Activated CD8-positive, alpha-beta T cell treated with anti-CD3 and anti-CD28 coated beads for 36 hours (primary cell): ENCODE results near the gene SZT2. TPM values are rescaled to one million over a fixed set of nuclear protein-coding genes. Genes with fewer than 3 reads are reported as not detected.

Experiments used
- ATAC-seq: fragments of 200-7000 bp; cut with Tn5 transposase; one replicate; pipeline ENCODE4 v1.10.0; 2021; ENCODE audit warnings: mild to moderate bottlenecking, moderate library complexity
- CTCF ChIA-PET: fragments of 350-600 bp; sonication (Branson Sonifier 250); formaldehyde crosslinking; loops from one replicate; lab custom pipeline; 2021; ENCODE audit warnings: antibody characterized with exemption; lab: Charles Lee
- POLR2A ChIA-PET: fragments of 350-600 bp; sonication (Branson Sonifier 250); formaldehyde crosslinking; loops from one replicate; lab custom pipeline; 2021; ENCODE audit warnings: antibody characterized with exemption; lab: Charles Lee
- DNase-seq: peaks from one replicate; pipeline ENCODE4 v3.0.0-alpha.2; 2020
- H3K27ac Mint-ChIP-seq: one replicate; pipeline ENCODE4 v1.8.0; 2021; ENCODE audit warnings: mild to moderate bottlenecking, mixed read lengths
- H3K27me3 Mint-ChIP-seq: one replicate; pipeline ENCODE4 v1.8.0; 2021; ENCODE audit warnings: mixed read lengths
- H3K36me3 Mint-ChIP-seq: one replicate; pipeline ENCODE4 v1.8.0; 2021; ENCODE audit warnings: low read depth, mixed read lengths
- H3K4me1 Mint-ChIP-seq: one replicate; pipeline ENCODE4 v1.8.0; 2021; ENCODE audit warnings: low read depth, mixed read lengths
- H3K4me3 Mint-ChIP-seq: one replicate; pipeline ENCODE4 v1.8.0; 2021; ENCODE audit warnings: mild to moderate bottlenecking, moderate library complexity, mixed read lengths
- H3K9me3 Mint-ChIP-seq: one replicate; pipeline ENCODE4 v1.8.0; 2021; ENCODE audit warnings: mixed read lengths
- intact Hi-C: fragments of 100-400 bp; cut with micrococcal nuclease; formaldehyde crosslinking; loops from one replicate; pipeline ENCODE4 v1.10.0; 2022
- total RNA-seq, 2 experiments: library from RNA; stranded (reverse); gene quantifications; one replicate each; pipeline ENCODE4 v1.2.3, GENCODE V29; 2021
- TF ChIP-seq, protein P1 (sequence below): fragments of 200-600 bp; IDR thresholded peaks from one replicate; pipeline ENCODE4 v1.8.0; 2022; ENCODE audit warnings: antibody characterized with exemption, mild to moderate bottlenecking

SZT2 gene
- total RNA-seq, 2 experiments from 2014 or later, result 30.1 to 33.3 TPM

DNA sequence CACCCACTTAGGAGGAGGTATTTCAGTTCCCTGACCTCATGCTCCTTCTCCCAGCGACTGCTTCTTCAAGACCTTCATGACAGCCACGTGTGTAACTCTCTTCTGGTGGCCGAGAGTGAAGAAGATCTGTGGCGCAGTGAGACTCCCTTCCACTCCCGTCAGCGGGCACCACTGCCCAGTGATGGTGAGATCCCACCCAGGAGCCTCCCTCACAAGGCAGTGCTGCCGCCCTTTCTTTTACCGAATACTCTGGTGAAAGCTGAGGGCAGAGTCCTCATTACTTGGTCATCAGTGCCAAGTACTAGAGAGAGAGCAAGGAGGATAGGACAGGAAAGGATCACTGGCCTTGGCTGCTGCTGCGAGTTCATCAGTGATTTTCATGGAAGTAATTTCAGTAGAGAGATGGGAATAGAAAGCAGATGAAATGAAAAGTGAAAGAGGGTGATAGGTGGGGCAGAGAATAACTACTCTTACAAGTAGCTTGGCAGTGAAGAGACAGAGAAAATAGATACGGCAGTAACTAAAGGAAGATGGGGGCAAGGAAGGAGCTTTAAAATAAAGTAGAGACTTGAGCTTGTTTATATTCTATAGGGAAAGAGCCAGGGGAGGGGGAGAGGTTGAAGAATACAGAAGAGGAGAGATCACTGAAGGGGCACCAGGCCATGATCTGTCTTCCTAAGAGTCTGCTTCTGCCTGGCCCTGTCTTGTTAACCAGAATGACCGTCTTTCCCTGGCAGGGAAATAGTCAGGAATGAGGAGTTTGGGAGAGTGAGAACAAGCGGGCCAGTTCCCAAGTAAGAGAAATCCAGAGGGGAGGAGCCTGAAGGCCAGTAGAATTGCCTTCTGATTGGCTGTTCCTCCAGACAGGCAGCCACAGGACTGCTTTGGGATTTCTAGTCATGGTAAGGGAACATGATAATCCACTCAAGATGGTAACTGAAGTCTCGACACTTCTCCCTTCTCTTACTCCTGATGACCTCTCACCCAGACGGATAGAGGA, 45.7 kb downstream of the SZT2 start:
- Mint-ChIP-seq H3K27me3 (no peaks in the 10 kb centered on the region), H3K36me3 (peaks cover 10% of the 10 kb centered on the region), H3K9me3 (no peaks in the 10 kb centered on the region), H3K4me1 (no peaks in the 10 kb centered on the region), H3K27ac (no peak overlapping the region), H3K4me3 (no peak overlapping the region)
- ChIA-PET CTCF (no interaction called here), POLR2A (interaction anchor here (0.6 to 1.7 kb wide), 3 partner anchors 14 to 1267 kb away, joined by 3 to 6 read pairs (median 3); partner anchors contain the start of gene HYI)
- TF ChIP-seq, protein P1, sequence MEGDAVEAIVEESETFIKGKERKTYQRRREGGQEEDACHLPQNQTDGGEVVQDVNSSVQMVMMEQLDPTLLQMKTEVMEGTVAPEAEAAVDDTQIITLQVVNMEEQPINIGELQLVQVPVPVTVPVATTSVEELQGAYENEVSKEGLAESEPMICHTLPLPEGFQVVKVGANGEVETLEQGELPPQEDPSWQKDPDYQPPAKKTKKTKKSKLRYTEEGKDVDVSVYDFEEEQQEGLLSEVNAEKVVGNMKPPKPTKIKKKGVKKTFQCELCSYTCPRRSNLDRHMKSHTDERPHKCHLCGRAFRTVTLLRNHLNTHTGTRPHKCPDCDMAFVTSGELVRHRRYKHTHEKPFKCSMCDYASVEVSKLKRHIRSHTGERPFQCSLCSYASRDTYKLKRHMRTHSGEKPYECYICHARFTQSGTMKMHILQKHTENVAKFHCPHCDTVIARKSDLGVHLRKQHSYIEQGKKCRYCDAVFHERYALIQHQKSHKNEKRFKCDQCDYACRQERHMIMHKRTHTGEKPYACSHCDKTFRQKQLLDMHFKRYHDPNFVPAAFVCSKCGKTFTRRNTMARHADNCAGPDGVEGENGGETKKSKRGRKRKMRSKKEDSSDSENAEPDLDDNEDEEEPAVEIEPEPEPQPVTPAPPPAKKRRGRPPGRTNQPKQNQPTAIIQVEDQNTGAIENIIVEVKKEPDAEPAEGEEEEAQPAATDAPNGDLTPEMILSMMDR, result no peak
- ATAC-seq, result no peak
- DNase-seq, result no peak
- intact Hi-C loops, result no loop called here

DNA sequence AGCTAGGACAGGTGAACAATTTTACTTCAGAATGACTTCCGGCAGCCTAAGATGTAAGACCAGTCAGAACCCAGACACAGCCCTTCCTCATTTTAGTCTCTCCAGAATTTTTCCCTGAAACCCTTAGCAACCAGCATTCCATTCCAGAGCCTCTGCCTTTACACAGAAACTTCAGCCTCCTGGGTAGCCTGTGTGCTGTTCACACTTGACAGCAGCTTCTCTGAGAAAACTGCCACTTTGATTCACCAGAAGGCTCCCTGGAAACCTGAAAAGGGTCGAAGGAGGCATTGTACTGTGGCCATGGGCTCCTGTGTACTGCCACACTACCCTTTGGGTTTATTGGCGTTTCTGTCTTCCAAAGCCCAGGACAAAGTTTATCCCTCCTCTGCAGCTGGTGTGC, 46.7 kb downstream of the SZT2 start:
- TF ChIP-seq, protein P1, result no peak
- intact Hi-C loops, result no loop called here
- Mint-ChIP-seq H3K36me3 (peaks cover 11% of the 10 kb centered on the region), H3K9me3 (no peaks in the 10 kb centered on the region), H3K4me1 (no peaks in the 10 kb centered on the region), H3K4me3 (no peak overlapping the region), H3K27me3 (no peaks in the 10 kb centered on the region), H3K27ac (no peak overlapping the region)
- DNase-seq, result no peak
- ATAC-seq, result no peak
- CTCF ChIA-PET, result no interaction called here
- POLR2A ChIA-PET, result interaction anchor here (1.4 to 1.7 kb wide), 2 partner anchors 13 to 18 kb away, joined by 3 to 6 read pairs; partner anchors contain the start of gene HYI

DNA sequence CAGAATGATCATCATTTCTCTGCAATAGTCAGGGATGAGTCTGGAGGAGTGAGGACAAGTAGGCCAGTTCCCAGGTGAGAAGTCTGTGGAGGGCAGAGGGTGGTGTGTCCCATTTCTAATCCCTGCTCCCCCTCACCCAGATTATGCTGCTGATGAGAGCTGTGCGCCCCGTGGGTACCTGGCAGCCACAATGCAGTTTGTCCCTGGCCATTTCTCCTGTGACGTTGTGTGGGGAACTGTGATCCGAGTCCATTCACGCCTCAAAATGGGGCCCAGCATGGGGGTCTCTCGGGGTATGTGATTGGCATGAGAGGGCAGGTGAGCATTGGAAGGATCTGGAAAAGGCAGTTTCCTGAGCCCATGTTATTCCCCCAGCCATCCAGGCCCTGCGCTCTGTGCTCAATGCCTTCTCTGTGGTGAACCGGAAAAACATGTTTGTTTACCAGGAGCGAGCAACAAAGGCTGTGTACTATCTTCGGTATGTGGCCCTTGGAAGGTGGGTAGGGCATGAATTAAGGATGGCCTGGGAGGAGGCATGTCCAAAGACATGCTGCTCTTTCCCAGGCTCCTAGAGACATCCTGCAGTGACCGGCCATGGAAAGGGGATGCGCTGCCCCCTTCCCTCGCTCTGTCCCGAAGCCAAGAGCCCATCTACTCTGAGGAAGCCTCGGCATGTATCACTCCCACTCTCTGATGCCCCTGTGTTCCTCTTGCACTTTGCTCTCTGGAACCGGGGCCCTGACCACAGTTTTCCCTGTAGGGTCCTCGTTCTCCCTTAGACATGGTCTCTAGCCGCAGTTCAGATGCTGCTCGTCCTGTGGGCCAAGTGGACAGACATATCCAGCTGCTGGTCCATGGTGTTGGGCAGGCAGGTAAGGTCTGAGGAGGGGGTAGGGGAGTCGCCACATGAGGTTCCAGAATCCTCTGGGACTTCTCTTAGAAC, 47.6 kb downstream of the SZT2 start:
- Mint-ChIP-seq H3K4me3 (no peak overlapping the region), H3K36me3 (peaks cover 11% of the 10 kb centered on the region), H3K27me3 (no peaks in the 10 kb centered on the region), H3K9me3 (no peaks in the 10 kb centered on the region), H3K4me1 (no peaks in the 10 kb centered on the region), H3K27ac (no peak overlapping the region)
- ChIA-PET CTCF (no interaction called here), POLR2A (interaction anchor here (1.4 to 1.7 kb wide), 2 partner anchors 12 to 17 kb away, joined by 3 to 6 read pairs; partner anchors contain the start of gene HYI)
- ATAC-seq, result no peak
- no peak for DNase-seq
- intact Hi-C loops, result no loop called here
- TF ChIP-seq, protein P1, result no peak

GRCh38 chr1:43438006-43438405, 48.3 kb downstream of the SZT2 start:
- intact Hi-C loops, result no loop called here

More at GRCh38 chr1:43438006-43438405, 48.3 kb downstream of the SZT2 start:
- TF ChIP-seq, protein P1, result no peak
- ChIA-PET POLR2A (no interaction called here), CTCF (no interaction called here)
- no peak for DNase-seq
- peaks cover 11% of the 10 kb centered on the region for H3K36me3 Mint-ChIP-seq
- ATAC-seq, result no peak
- H3K9me3 Mint-ChIP-seq, result no peaks in the 10 kb centered on the region
- no peak overlapping the region for H3K4me3 Mint-ChIP-seq
- H3K27me3 Mint-ChIP-seq, result no peaks in the 10 kb centered on the region
- H3K4me1 Mint-ChIP-seq, result no peaks in the 10 kb centered on the region
- no peak overlapping the region for H3K27ac Mint-ChIP-seq
